GM19238 (cell line): ENCODE results near the gene DNAJC11.
"Not testable (repeated sequence)": the region's sequence is repeated elsewhere in the genome, so short reads cannot be mapped to it uniquely, and the experiment has no call there.

Experiments used
- DNase-seq: peaks from one replicate; pipeline ENCODE4 v3.0.0; 2011; ENCODE audit warnings: low spot score; ENCODE audit not compliant: insufficient read length

Gene DNAJC11

GRCh38 chr1:6601049-6601922 is 100.3 kb downstream of the DNAJC11 start:
- peak; percentile 59 for DNase-seq

- no peak for DNase-seq
Observed at GRCh38 chr1:6600410-6601048, 101.1 kb downstream of the DNAJC11 start.

GRCh38 chr1:6599991-6600390 is 101.6 kb downstream of the DNAJC11 start:
- not testable (repeated sequence) for DNase-seq

GRCh38 chr1:6599141-6599975 is 102.3 kb downstream of the DNAJC11 start:
- DNase-seq: no peak

GRCh38 chr1:6597777-6598131 is 103.9 kb downstream of the DNAJC11 start:
- no peak for DNase-seq

GRCh38 chr1:6596886-6597776 is 104.5 kb downstream of the DNAJC11 start:
- no peak for DNase-seq

- no peak for DNase-seq
Observed at GRCh38 chr1:6596351-6596750, 105.3 kb downstream of the DNAJC11 start.

- no peak for DNase-seq
Observed at GRCh38 chr1:6594977-6595740, 106.5 kb downstream of the DNAJC11 start.

GRCh38 chr1:6593810-6594209 is 107.8 kb downstream of the DNAJC11 start:
- DNase-seq: no peak

GRCh38 chr1:6592865-6593593 is 108.6 kb downstream of the DNAJC11 start:
- DNase-seq: no peak

GRCh38 chr1:6592441-6592840 is 109.2 kb downstream of the DNAJC11 start:
- no peak for DNase-seq

- no peak for DNase-seq
Observed at GRCh38 chr1:6591644-6592043, 110.0 kb downstream of the DNAJC11 start.

- no peak for DNase-seq
Observed at GRCh38 chr1:6591222-6591621, 110.4 kb downstream of the DNAJC11 start.

- DNase-seq: no peak
Observed at GRCh38 chr1:6590046-6590445, 111.6 kb downstream of the DNAJC11 start.

GRCh38 chr1:6588893-6589520 is 112.6 kb downstream of the DNAJC11 start:
- DNase-seq: no peak

- DNase-seq: no peak
Observed at GRCh38 chr1:6588128-6588892, 113.3 kb downstream of the DNAJC11 start.

GRCh38 chr1:6587261-6588005 is 114.2 kb downstream of the DNAJC11 start:
- DNase-seq: no peak

- no peak for DNase-seq
Observed at GRCh38 chr1:6586404-6586816, 115.2 kb downstream of the DNAJC11 start.
